Measurements from ENCODE around the gene CELSR1. TPM values are rescaled to one million over a fixed set of nuclear protein-coding genes. Genes with fewer than 3 reads are reported as not detected.
A peak's percentile ranks its signal among the peaks of the same experiment; 100 is the strongest.

CELSR1 gene
- total and polyA plus RNA-seq, 2 donors from 2014 or later, result 15.7 to 49.9 TPM

DNA sequence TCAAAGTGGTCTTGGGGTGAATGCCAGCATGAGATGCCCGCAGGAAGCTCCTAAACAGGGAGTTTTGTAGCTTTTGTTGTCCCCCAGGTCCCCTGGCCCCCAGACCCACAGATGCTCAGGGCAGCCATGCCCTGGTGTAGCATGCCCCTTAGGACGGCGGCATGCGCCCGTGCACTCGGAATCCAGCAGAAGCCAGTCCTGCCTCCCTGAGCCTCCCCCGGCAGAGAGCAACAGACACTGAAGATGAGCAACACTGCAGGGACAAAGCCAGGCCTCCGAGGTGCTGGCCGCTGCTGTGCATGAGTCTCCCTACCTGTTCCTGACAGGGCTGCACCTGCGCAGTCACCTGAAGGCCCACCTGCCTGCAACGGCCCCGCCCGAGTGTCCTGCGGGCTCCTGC, 142.8 kb downstream of the CELSR1 start:
- DNase-seq (peak in 1 of 5 donors; percentile 38), FAIRE-seq (no peak)
- intact Hi-C loops (cut with DNase I), result no loop called here

DNA sequence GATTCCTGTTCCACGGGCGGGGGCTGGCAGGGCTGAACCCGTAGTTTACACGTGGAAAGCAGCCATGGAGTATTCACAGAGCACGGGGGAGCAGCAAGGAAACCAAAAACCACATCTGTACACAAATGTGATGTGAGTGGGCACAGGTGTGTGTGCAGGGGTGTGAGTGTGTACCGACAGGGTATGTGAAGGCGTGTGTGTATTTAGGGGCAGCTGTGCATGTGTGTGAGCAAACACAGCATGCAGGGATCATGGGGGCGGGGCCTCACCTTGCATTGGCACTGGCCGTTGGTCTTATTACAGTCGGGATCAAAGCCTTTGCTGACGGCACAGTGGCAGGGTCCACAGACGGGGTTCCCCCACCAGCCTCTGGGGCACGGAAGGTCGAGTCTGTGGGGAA, 143.5 kb downstream of the CELSR1 start:
- TF ChIP-seq, protein P1, sequence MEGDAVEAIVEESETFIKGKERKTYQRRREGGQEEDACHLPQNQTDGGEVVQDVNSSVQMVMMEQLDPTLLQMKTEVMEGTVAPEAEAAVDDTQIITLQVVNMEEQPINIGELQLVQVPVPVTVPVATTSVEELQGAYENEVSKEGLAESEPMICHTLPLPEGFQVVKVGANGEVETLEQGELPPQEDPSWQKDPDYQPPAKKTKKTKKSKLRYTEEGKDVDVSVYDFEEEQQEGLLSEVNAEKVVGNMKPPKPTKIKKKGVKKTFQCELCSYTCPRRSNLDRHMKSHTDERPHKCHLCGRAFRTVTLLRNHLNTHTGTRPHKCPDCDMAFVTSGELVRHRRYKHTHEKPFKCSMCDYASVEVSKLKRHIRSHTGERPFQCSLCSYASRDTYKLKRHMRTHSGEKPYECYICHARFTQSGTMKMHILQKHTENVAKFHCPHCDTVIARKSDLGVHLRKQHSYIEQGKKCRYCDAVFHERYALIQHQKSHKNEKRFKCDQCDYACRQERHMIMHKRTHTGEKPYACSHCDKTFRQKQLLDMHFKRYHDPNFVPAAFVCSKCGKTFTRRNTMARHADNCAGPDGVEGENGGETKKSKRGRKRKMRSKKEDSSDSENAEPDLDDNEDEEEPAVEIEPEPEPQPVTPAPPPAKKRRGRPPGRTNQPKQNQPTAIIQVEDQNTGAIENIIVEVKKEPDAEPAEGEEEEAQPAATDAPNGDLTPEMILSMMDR (IDR thresholded peaks at IDR 0.05; ENCODE audit: borderline replicate concordance, extremely low read depth, insufficient read depth), result no peak
- intact Hi-C loops (cut with DNase I), result no loop called here
- Histone ChIP-seq H3K9me3 (ENCODE audit: control insufficient read depth in 2 of 3, insufficient read depth in 1 of 3, low read length in 3 of 3) (no peaks in the 10 kb centered on the region), H3K4me1 (ENCODE audit: control insufficient read depth in 2 of 3, insufficient read depth in 2 of 3, low read depth in 1 of 3, low read length in 3 of 3) (peaks cover 0 to 4% (median 0%) of the 10 kb centered on the region in 3 donors), H3K27me3 (ENCODE audit: control insufficient read depth, insufficient read depth, low read length) (no peaks in the 10 kb centered on the region), H3K9ac (ENCODE audit: low read length in 3 of 3) (no peak overlapping the region), H3K4me3 (ENCODE audit: low read length in 3 of 3) (no peak overlapping the region), H3K36me3 (ENCODE audit: control insufficient read depth in 2 of 3, insufficient read depth in 3 of 3, low read length in 3 of 3) (peaks cover 0 to 7% (median 3%) of the 10 kb centered on the region in 3 donors), H3K27ac (ENCODE audit: low read depth in 2 of 2, low read length in 2 of 2) (no peak overlapping the region)
- DNase-seq (peak in 1 of 5 donors; percentile 36), FAIRE-seq (no peak)

More for the DNA sequence above, 142.8 kb downstream of the CELSR1 start:
- H3K9ac ChIP-seq (ENCODE audit: low read length in 3 of 3), result no peak overlapping the region
- no peak overlapping the region for H3K27ac ChIP-seq (ENCODE audit: low read depth in 2 of 2, low read length in 2 of 2)
- H3K36me3 ChIP-seq (ENCODE audit: control insufficient read depth in 2 of 3, insufficient read depth in 3 of 3, low read length in 3 of 3), result peaks cover 0 to 9% (median 3%) of the 10 kb centered on the region in 3 donors
- H3K27me3 ChIP-seq (ENCODE audit: control insufficient read depth, insufficient read depth, low read length), result no peaks in the 10 kb centered on the region
- TF ChIP-seq, protein P1 (IDR thresholded peaks at IDR 0.05; ENCODE audit: borderline replicate concordance, extremely low read depth, insufficient read depth), result no peak
- H3K9me3 ChIP-seq (ENCODE audit: control insufficient read depth in 2 of 3, insufficient read depth in 1 of 3, low read length in 3 of 3), result no peaks in the 10 kb centered on the region
- no peak overlapping the region for H3K4me3 ChIP-seq (ENCODE audit: low read length in 3 of 3)
- peaks cover 0 to 4% (median 0%) of the 10 kb centered on the region in 3 donors for H3K4me1 ChIP-seq (ENCODE audit: control insufficient read depth in 2 of 3, insufficient read depth in 2 of 3, low read depth in 1 of 3, low read length in 3 of 3)

DNA sequence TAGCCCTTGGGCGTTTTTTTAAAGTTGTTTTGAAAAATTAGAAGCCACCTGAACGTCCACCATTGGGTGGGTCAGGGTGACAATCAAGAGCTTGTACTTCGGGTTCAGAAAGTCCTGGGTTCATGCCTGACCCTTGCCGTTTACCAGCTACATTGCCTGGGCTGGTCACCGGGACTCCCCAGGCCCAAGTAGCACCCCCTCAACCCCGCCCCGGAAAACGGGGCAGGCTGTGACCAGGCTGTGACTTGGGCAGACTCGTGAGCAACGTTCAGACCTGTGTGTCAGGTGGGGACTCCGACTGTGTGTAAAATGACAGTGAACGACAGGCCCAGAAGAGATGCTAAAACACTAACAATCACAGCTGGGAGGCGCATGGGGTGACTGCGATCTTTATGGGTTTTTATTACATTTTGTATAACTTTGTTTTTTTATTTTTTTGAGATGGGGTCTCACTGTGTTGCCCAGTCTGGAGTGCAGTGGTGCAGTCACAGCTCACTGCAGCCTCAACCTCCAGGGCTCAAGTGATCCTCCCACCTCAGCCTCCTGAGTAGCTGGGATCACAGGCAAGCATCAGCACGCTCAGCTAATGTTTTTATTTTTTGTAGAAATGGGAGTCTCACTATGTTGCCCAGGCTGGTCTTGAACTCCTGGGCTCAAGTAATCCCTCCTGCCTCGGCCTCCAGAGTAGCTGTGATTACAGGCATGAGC, 145.1 kb downstream of the CELSR1 start:
- FAIRE-seq, result no peak
- Histone ChIP-seq H3K9ac (ENCODE audit: low read length in 3 of 3) (no peak overlapping the region), H3K9me3 (ENCODE audit: control insufficient read depth in 2 of 3, insufficient read depth in 1 of 3, low read length in 3 of 3) (no peaks in the 10 kb centered on the region), H3K36me3 (ENCODE audit: control insufficient read depth in 2 of 3, insufficient read depth in 3 of 3, low read length in 3 of 3) (peaks cover 0 to 5% (median 3%) of the 10 kb centered on the region in 3 donors), H3K27ac (ENCODE audit: low read depth in 2 of 2, low read length in 2 of 2) (no peak overlapping the region), H3K27me3 (ENCODE audit: control insufficient read depth, insufficient read depth, low read length) (no peaks in the 10 kb centered on the region), H3K4me1 (ENCODE audit: control insufficient read depth in 2 of 3, insufficient read depth in 2 of 3, low read depth in 1 of 3, low read length in 3 of 3) (peaks cover 0 to 4% (median 0%) of the 10 kb centered on the region in 3 donors), H3K4me3 (ENCODE audit: low read length in 3 of 3) (no peak overlapping the region)
- DNase-seq, result peak in 1 of 5 donors; percentile 60
- intact Hi-C loops (cut with DNase I), result no loop called here
- TF ChIP-seq, protein P1 (IDR thresholded peaks at IDR 0.05; ENCODE audit: borderline replicate concordance, extremely low read depth, insufficient read depth), result no peak

All from kidney (tissue), 14 donors.